GM12875 (cell line): ENCODE results near the gene KIF26B.

ENCODE experiments used
- H3K4me3 ChIP-seq: one replicate; pipeline ENCODE4 v1.5.1; 2011; ENCODE audit warnings: low read depth, low read length, control low read depth
- CTCF ChIP-seq: IDR thresholded peaks from 2 replicates; pipeline ENCODE4 v1.5.1; 2011; ENCODE audit warnings: low read depth, mild to moderate bottlenecking, control low read depth, inconsistent platforms, low read length, moderate library complexity, borderline replicate concordance; ENCODE audit not compliant: insufficient read depth

The KIF26B gene

GRCh38 chr1:245264226-245264625 lies 109.4 kb downstream of the KIF26B start:
- TF ChIP-seq CTCF = no peak
- no peak overlapping the region for H3K4me3 ChIP-seq

GRCh38 chr1:245266105-245266504 lies 111.3 kb downstream of the KIF26B start:
- TF ChIP-seq CTCF = no peak
- H3K4me3 ChIP-seq = no peak overlapping the region

DNA sequence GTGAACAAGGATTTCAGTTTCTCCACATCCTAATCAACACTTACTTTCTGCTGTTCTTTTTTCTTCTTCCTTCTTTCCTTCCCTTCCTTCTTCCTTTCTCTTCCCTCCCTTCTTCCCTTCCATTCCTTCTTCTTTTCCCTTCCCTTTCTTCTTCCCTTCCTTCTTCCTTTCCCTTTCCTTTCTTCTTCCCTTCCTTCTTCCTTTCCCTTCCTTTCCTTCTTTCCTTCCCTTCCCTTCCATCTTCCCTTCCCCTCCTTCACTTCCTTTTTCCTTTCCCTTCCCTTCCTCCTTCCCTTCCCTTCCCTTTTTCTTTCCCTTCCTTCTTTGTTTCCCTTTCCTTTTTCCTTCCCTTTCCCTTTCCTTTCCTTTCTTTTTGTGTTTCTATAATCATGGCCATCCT lies 115.3 kb downstream of the KIF26B start:
- H3K4me3 ChIP-seq = no peak overlapping the region
- TF ChIP-seq CTCF = no peak

DNA sequence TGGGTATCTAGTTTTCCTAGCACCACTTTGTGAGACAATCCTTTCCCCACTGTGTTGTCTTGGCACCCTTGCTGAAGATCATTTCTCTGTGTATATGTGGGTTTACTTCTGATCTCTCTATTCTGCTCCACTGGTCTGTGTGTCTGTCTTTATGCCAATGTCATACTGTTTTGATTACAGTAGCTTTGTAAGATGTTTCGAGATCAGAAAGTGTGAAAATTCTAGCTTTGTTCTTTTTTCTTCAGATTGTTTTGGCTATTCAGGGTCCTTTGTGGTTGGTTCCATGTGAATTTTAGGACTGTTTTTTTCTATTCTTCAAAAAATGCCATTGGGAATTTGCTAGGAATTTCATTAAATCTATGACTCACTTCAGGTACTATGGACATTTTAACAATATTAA lies 116.2 kb downstream of the KIF26B start:
- no peak for TF ChIP-seq CTCF
- H3K4me3 ChIP-seq = no peak overlapping the region

DNA sequence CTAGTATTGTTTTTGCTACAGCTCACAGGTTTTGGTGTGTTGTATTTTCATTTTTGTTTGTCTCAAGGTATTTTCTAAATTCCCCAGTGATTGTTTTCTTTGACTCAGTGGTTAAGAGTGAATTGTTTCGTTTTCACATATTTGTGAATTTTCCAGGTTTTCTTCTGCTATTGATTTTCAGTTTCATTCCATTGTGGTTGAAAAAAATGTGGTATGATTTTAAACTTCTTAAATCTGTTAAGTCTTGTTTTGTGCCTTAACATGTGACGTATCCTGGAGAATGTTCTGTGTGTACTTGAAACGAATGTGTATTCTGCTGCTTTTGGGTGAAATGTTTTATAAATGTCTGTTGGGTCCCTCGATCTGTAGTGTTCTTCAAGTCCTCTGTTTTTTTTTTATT lies 117.9 kb downstream of the KIF26B start:
- TF ChIP-seq CTCF = no peak

DNA sequence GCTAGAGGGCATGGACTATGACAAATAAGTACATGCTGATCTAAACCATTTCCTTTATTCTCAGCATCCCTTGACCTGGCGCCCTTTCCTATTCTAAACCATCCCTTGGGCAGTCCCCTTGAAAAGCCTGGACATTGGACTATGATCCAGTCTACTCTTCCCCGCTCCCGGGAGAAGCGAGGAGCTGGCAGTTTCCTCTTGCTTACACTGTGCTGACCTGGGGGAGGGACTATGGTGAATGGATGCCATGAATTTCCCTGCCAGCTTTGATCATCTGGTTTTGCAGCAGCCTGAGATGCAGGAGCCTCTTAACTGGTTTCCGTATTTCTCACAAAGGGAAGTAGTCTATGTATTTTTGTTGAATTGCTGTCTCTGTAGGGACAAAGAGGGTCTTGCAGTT lies 121.7 kb downstream of the KIF26B start:
- H3K4me3 ChIP-seq = no peak overlapping the region
- no peak for TF ChIP-seq CTCF

More for the DNA sequence above, 117.9 kb downstream of the KIF26B start:
- no peak overlapping the region for H3K4me3 ChIP-seq

DNA sequence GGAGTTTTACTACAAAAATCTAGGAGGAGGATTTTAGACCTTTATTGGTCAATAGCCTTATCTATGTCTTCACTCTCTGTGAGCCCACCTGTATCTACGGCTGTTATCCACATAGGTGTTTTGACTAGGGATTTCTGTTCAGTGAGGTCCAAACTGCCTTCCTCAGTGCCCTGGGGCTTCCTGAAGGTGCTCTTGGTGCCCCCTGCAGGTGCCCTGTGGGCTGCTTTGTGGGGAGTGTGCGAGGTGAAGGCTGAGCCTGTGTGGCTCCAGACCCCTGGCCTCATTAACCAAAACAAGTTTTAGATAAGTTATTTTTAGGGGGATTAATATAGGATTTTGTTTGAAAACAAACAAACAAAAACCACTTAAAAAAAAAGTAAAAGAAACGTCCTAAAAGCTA lies 122.5 kb downstream of the KIF26B start:
- H3K4me3 ChIP-seq = no peak overlapping the region
- no peak; the same call in 1 of the 2 replicates for TF ChIP-seq CTCF
